HG02610 (cell line): ENCODE results near the gene NEURL3.
A peak's percentile ranks its signal among the peaks of the same experiment; 100 is the strongest.

Experiments
- ATAC-seq: cut with Tn5 transposase; IDR thresholded peaks from one replicate; pipeline ENCODE4 v1.9.1; 2021; ENCODE audit warnings: mild to moderate bottlenecking, moderate library complexity; ENCODE audit not compliant: unreplicated experiment

The NEURL3 gene

GRCh38 chr2:96540136-96540535, 35.0 kb upstream of the NEURL3 start:
- no peak for ATAC-seq

GRCh38 chr2:96539215-96539920, 34.2 kb upstream of the NEURL3 start:
- no peak for ATAC-seq

- ATAC-seq, result no peak
Measured at GRCh38 chr2:96538487-96539214, 33.5 kb upstream of the NEURL3 start.

GRCh38 chr2:96537734-96538486, 32.8 kb upstream of the NEURL3 start:
- no peak for ATAC-seq

- peak; percentile 46 for ATAC-seq
Measured at GRCh38 chr2:96537066-96537733, 32.0 kb upstream of the NEURL3 start.

GRCh38 chr2:96536445-96537065, 31.4 kb upstream of the NEURL3 start, which contains the start of gene ARID5A:
TSS of gene ARID5A (plus strand) at chr2:96536752. CDS start at chr2:96536827, 75 bp downstream.
- peak; percentile 56 for ATAC-seq

GRCh38 chr2:96535331-96535730, 30.2 kb upstream of the NEURL3 start:
- ATAC-seq, result no peak

GRCh38 chr2:96534701-96535181, 29.6 kb upstream of the NEURL3 start:
- no peak for ATAC-seq

- no peak for ATAC-seq
Measured at GRCh38 chr2:96534141-96534540, 29.0 kb upstream of the NEURL3 start.

GRCh38 chr2:96533292-96534073, 28.3 kb upstream of the NEURL3 start:
- no peak for ATAC-seq

- no peak for ATAC-seq
Measured at GRCh38 chr2:96532641-96533291, 27.6 kb upstream of the NEURL3 start.

- ATAC-seq, result peak; percentile 24
Measured at GRCh38 chr2:96531872-96532505, 26.8 kb upstream of the NEURL3 start.

- ATAC-seq, result no peak
Measured at GRCh38 chr2:96531366-96531765, 26.2 kb upstream of the NEURL3 start.

- ATAC-seq, result no peak
Measured at GRCh38 chr2:96530474-96531357, 25.6 kb upstream of the NEURL3 start.

- no peak for ATAC-seq
Measured at GRCh38 chr2:96530144-96530430, 24.9 kb upstream of the NEURL3 start.

- no peak for ATAC-seq
Measured at GRCh38 chr2:96529376-96530143, 24.4 kb upstream of the NEURL3 start.

- no peak for ATAC-seq
Measured at GRCh38 chr2:96528700-96529375, 23.7 kb upstream of the NEURL3 start.
